Upper lobe of left lung (tissue), 6 donors: ENCODE data around the gene RAX. TPM values are rescaled to one million over a fixed set of nuclear protein-coding genes. Genes with fewer than 3 reads are reported as not detected.

ENCODE experiments used
- ATAC-seq, 2 donors: fragments of 200-7000 bp; cut with Tn5 transposase; one replicate each; pipeline ENCODE4 v1.9.1; 2022; ENCODE audit warnings: mild to moderate bottlenecking in 2 of 2, moderate library complexity in 2 of 2; ENCODE audit not compliant: low FRiP score in 2 of 2
- DNase-seq, 2 donors: peaks; one replicate each; pipeline ENCODE4 v3.0.0-alpha.2; 2019 to 2020
- H3K27ac ChIP-seq, 4 donors: fragments of 200-600 bp; sonication (generic); one replicate each; pipeline ENCODE4 v1.5.1; 2016 to 2019
- H3K27me3 ChIP-seq, 4 donors: fragments of 200-600 bp; sonication (generic); one replicate each; pipeline ENCODE4 v1.5.1; 2017 to 2019
- H3K36me3 ChIP-seq, 4 donors: fragments of 200-600 bp; sonication (generic); one replicate each; pipeline ENCODE4 v1.5.1; 2016 to 2019
- H3K4me1 ChIP-seq, 4 donors: fragments of 200-600 bp; sonication (generic); one replicate each; pipeline ENCODE4 v1.5.1; 2018 to 2019
- H3K4me3 ChIP-seq, 4 donors: fragments of 200-600 bp; sonication (generic); one replicate each; pipeline ENCODE4 v1.5.1; 2017 to 2019; ENCODE audit warnings: mild to moderate bottlenecking in 2 of 4, moderate library complexity in 1 of 4
- H3K9me3 ChIP-seq, 4 donors: fragments of 200-600 bp; sonication (generic); one replicate each; pipeline ENCODE4 v1.5.1; 2018 to 2019
- EP300 ChIP-seq, 4 donors: sonication (generic); formaldehyde crosslinking; IDR thresholded peaks; one replicate each; pipeline ENCODE4 v1.5.1; 2017; ENCODE audit warnings: antibody characterized with exemption in 4 of 4, control low read depth in 2 of 4
- POLR2A ChIP-seq, 4 donors: fragments of 450-650 bp; IDR thresholded peaks; one replicate each; pipeline ENCODE4 v1.5.1; 2016 to 2017; ENCODE audit warnings: antibody characterized with exemption in 4 of 4, mild to moderate bottlenecking in 2 of 4
- POLR2AphosphoS5 ChIP-seq, 2 donors: sonication (generic); formaldehyde crosslinking; IDR thresholded peaks; one replicate each; pipeline ENCODE4 v1.5.1; 2017; ENCODE audit warnings: antibody characterized with exemption in 2 of 2
- WGBS, 2 donors: methylation state at CpG; one replicate each; pipeline ENCODE4 v1.1.5; 2017 to 2018; 5-methylcytosine and 5-hydroxymethylcytosine counted together
- total RNA-seq, 6 donors: library from RNA; depleted of rRNA in 4 of 6; stranded (reverse); fragments of >200 nt in 4 of 6; gene quantifications; one replicate each; pipeline versions ENCODE4 v1.1.0 to v1.2.1, GENCODE V29; 2016 to 2021
- TF ChIP-seq, protein P1 (sequence below), 6 experiments: fragments of 450-650 bp in 4 of 6; fragments of 200-600 bp in 2 of 6; sonication (generic) in 2 of 6; IDR thresholded peaks; one replicate each; pipeline ENCODE4 v1.5.1; 2016 to 2019; ENCODE audit warnings: antibody characterized with exemption in 6 of 6
- donor health status: DM: no; HTN: no; CAD: no; lungs with moderate emphysema.
- donor health status: DM: no; HTN: yes; CAD: no; lungs with severe emphysema.

Gene RAX
- total RNA-seq, 6 donors from 2014 or later, result not detected

DNA sequence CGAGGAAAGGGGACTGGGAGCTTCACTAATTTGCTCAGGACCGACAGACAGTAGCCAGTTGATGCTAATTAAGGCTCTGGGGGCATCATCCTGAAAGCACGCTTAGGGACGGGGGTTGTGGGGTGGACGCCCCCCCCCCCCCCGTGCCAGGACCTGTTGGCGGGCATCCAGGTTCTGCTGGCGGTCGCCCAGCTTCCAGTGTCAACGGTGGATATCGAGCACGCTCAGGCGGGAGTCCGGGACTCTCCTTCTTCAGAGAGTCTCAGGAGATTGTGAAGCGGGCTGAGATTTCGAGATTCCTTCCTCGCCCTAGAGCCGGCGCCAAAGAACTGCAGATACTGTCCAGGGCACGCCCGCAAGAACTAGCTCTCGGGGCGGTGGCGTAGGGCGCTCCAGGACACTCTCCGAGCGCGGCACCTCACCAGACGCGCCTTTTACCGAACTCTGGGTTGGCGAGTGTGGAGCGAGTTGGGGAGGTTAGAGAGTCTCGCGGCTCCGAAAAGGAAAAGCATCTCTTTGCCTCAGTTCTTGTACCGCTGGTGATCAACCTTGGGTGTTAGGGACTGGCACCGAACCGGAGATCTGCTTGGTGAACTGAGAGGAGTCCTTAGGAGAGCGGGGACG, 5.6 kb downstream of the RAX start:
- 3% methylated on average over 40 of the region's 41 CpGs; no CpG with 5 or more reads in 1 of the 2 donors for WGBS, 2 donors
- H3K27ac ChIP-seq, result no peak overlapping the region
- no peaks in the 10 kb centered on the region for H3K36me3 ChIP-seq
- no peaks in the 10 kb centered on the region for H3K9me3 ChIP-seq
- TF ChIP-seq EP300 (IDR thresholded peaks at IDR 0.05) (no peak), POLR2AphosphoS5 (IDR thresholded peaks at IDR 0.05) (no peak), POLR2A (IDR thresholded peaks at IDR 0.05) (no peak)
- TF ChIP-seq, protein P1, sequence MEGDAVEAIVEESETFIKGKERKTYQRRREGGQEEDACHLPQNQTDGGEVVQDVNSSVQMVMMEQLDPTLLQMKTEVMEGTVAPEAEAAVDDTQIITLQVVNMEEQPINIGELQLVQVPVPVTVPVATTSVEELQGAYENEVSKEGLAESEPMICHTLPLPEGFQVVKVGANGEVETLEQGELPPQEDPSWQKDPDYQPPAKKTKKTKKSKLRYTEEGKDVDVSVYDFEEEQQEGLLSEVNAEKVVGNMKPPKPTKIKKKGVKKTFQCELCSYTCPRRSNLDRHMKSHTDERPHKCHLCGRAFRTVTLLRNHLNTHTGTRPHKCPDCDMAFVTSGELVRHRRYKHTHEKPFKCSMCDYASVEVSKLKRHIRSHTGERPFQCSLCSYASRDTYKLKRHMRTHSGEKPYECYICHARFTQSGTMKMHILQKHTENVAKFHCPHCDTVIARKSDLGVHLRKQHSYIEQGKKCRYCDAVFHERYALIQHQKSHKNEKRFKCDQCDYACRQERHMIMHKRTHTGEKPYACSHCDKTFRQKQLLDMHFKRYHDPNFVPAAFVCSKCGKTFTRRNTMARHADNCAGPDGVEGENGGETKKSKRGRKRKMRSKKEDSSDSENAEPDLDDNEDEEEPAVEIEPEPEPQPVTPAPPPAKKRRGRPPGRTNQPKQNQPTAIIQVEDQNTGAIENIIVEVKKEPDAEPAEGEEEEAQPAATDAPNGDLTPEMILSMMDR (IDR thresholded peaks at IDR 0.05), result no peak
- no peak overlapping the region for H3K4me3 ChIP-seq
- peak in 1 of 2 donors; percentile 52 for DNase-seq
- peaks cover 9 to 46% (median 28%) of the 10 kb centered on the region in 4 donors for H3K4me1 ChIP-seq
- peaks cover 0 to 89% (median 55%) of the 10 kb centered on the region in 4 donors for H3K27me3 ChIP-seq
- peak in 1 of 2 donors; percentile 11 for ATAC-seq

DNA sequence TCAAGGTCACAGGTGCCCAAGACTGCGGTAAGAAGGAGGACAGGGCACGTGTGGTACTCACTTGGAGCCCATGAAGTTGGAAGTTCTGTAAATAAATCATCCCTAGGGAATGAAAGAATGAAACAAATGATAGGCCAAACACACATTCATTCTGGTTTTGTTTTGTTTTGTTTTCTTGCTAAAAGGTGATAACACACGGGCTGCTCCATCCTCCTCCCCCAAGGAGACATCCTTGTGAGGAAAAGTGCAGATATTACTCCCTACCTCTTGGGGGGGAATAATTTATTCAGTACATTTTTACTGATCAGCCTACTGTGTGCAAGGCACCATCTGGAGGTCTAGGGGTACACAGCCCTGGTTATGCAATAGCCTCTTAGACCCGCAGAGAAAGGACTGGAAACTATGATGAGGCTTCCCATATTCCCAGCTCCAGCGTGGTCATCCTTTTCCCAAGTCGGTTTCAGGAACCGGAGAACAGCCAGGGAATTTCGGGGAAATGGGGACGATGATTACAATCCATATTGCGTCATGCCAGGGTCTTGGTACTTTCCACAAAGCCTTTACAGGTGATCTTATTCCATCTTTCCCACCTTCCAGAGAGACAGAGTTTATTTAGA, 6.3 kb downstream of the RAX start:
- H3K4me3 ChIP-seq, result no peak overlapping the region
- no peak for TF ChIP-seq EP300 (IDR thresholded peaks at IDR 0.05)
- no peak for TF ChIP-seq POLR2A (IDR thresholded peaks at IDR 0.05)
- no peak for TF ChIP-seq POLR2AphosphoS5 (IDR thresholded peaks at IDR 0.05)
- TF ChIP-seq, protein P1 (IDR thresholded peaks at IDR 0.05), result no peak
- H3K27ac ChIP-seq, result no peak overlapping the region
- peaks cover 0 to 83% (median 49%) of the 10 kb centered on the region in 4 donors for H3K27me3 ChIP-seq
- 7 to 15% methylated on average over 10 of the region's 10 CpGs for WGBS, 2 donors
- peaks cover 4 to 40% (median 22%) of the 10 kb centered on the region in 4 donors for H3K4me1 ChIP-seq
- no peaks in the 10 kb centered on the region for H3K36me3 ChIP-seq
- ATAC-seq (no peak), DNase-seq (no peak)
- no peaks in the 10 kb centered on the region for H3K9me3 ChIP-seq

DNA sequence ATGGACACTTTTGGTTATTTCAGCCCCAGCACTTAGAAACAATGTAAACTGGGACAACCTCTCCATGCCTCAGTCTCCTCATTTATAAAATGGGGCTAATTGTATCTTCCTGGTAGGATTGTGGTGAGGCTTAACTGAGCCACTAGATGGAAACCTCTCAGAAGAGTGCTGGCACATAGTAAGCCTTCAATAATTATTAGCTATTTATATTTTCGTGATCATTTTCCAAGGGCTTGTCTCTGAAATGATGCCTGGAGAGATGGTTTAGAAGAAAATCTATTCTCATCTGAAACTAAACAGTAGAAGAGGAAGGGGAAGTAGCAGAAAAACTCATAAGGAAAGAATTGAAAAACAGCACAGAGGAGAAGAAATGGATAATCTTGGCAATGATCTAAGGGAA, 6.8 kb downstream of the RAX start:
- Histone ChIP-seq H3K9me3 (no peaks in the 10 kb centered on the region), H3K27me3 (peaks cover 0 to 78% (median 47%) of the 10 kb centered on the region in 4 donors), H3K36me3 (no peaks in the 10 kb centered on the region), H3K4me1 (peaks cover 4 to 36% (median 22%) of the 10 kb centered on the region in 4 donors), H3K27ac (no peak overlapping the region), H3K4me3 (no peak overlapping the region)
- DNase-seq (no peak), ATAC-seq (no peak)
- 19 to 36% methylated on average over 1 of the region's 1 CpG for WGBS, 2 donors
- TF ChIP-seq POLR2A (IDR thresholded peaks at IDR 0.05) (no peak), EP300 (IDR thresholded peaks at IDR 0.05) (no peak), POLR2AphosphoS5 (IDR thresholded peaks at IDR 0.05) (no peak)
- TF ChIP-seq, protein P1 (IDR thresholded peaks at IDR 0.05), result no peak

DNA sequence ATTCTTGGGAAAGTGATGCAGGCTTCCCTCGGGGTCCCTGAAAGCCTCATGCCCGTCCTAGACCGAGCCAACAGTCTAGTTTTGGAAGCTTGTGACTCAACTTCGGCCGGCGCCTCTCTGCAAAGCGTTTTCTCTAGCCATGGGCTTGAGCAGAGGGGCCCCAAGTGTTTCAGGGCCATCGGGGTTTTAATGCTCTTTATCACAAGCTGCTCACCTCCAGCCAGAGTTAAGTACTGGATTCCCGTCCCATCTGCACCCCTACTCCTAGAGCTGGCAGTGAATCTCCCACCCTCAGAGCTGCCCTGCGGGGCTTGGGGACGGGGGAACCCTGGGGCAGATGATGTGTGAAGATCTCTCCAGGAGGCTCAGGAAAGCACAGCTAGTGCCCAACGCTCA, 7.3 kb downstream of the RAX start:
- Histone ChIP-seq H3K27ac (no peak overlapping the region), H3K27me3 (peaks cover 0 to 73% (median 43%) of the 10 kb centered on the region in 4 donors), H3K4me3 (no peak overlapping the region), H3K36me3 (no peaks in the 10 kb centered on the region), H3K4me1 (peaks cover 4 to 36% (median 22%) of the 10 kb centered on the region in 4 donors), H3K9me3 (no peaks in the 10 kb centered on the region)
- ATAC-seq (no peak), DNase-seq (no peak)
- no peak for TF ChIP-seq EP300 (IDR thresholded peaks at IDR 0.05)
- no peak for TF ChIP-seq POLR2A (IDR thresholded peaks at IDR 0.05)
- TF ChIP-seq, protein P1 (IDR thresholded peaks at IDR 0.05), result no peak
- no peak for TF ChIP-seq POLR2AphosphoS5 (IDR thresholded peaks at IDR 0.05)
- WGBS, 2 donors, result 9 to 12% methylated on average over 11 to 12 of the region's 12 CpGs
